ENCODE measurements around the gene KCTD12. TPM values are rescaled to one million over a fixed set of nuclear protein-coding genes. Genes with fewer than 3 reads are reported as not detected.

KCTD12 gene
- total and polyA plus RNA-seq, 2 donors (not counting 3 experiments of a cell fraction or from before 2014, with no cell fraction given) = 95.9 to 116 TPM

GRCh38 chr13:76932076-76932475 is 45.9 kb upstream of the KCTD12 start:
- no peak overlapping the region for H2AFZ ChIP-seq (ENCODE audit: low read depth, low read length)
- dilution Hi-C loops (cut with MboI; ENCODE audit: extremely low pct_ligation_motif_present, low sequenced_read_pairs) = no loop called here
- no TSS peak for BruUV-seq (replicated peaks)
- TF ChIP-seq CTCF (IDR thresholded peaks at IDR 0.05; ENCODE audit: extremely low read depth in 1 of 2, insufficient read depth in 1 of 2, low read depth in 1 of 2, low read length in 2 of 2) (no peak), MAX (IDR thresholded peaks at IDR 0.05; ENCODE audit: insufficient read depth, insufficient read length) (no peak), JUN (IDR thresholded peaks at IDR 0.05; ENCODE audit: borderline replicate concordance, insufficient read depth, insufficient read length, low read depth) (no peak), GATA2 (IDR thresholded peaks at IDR 0.05; ENCODE audit: insufficient read depth, insufficient read length, low read depth, low read length) (no peak), POLR2A (IDR thresholded peaks at IDR 0.05; ENCODE audit: low read depth, low read length) (no peak), MYC (IDR thresholded peaks at IDR 0.05; ENCODE audit: low read depth, low read length) (no peak), POLR2AphosphoS5 (IDR thresholded peaks at IDR 0.05; ENCODE audit: insufficient read depth, low read depth, low read length) (no peak), EZH2 (IDR thresholded peaks at IDR 0.05; ENCODE audit: borderline replicate concordance, low read depth, low read length, severe bottlenecking) (no peak), FOS (IDR thresholded peaks at IDR 0.05; ENCODE audit: borderline replicate concordance, insufficient read depth, low read length) (no peak)
- no peak for DNase-seq (ENCODE audit: low read depth, low spot score)
- H3K9me1 ChIP-seq (replicated peaks; ENCODE audit: control insufficient read depth, extremely low read depth, insufficient read depth, low read length) = no peaks in the 10 kb centered on the region
- no peak overlapping the region for H3K4me2 ChIP-seq (ENCODE audit: insufficient read depth, low read length)
- H3K4me1 ChIP-seq (ENCODE audit: control insufficient read depth, extremely low read depth, insufficient read depth, low read length) = no peaks in the 10 kb centered on the region
- H3K36me3 ChIP-seq (ENCODE audit: control insufficient read depth in 2 of 2, extremely low read depth in 1 of 2, insufficient read depth in 2 of 2, low read length in 2 of 2) = no peaks in the 10 kb centered on the region
- H3K4me3 ChIP-seq (replicated peaks in 1 of 3; ENCODE audit: insufficient read depth in 1 of 3, low read depth in 1 of 3, low read length in 3 of 3) = no peak overlapping the region
- no peak overlapping the region for H3K9ac ChIP-seq (replicated peaks; ENCODE audit: extremely low read depth, insufficient read depth, low read length)
- H3K9me3 ChIP-seq (replicated peaks; ENCODE audit: control insufficient read depth, insufficient read depth, low read length) = no peaks in the 10 kb centered on the region
- H3K79me2 ChIP-seq (ENCODE audit: control insufficient read depth, insufficient read depth, low read length) = no peaks in the 10 kb centered on the region
- FAIRE-seq = no peak
- intact Hi-C loops (cut with micrococcal nuclease) = no loop called here
- no peak overlapping the region for H3K27ac ChIP-seq (ENCODE audit: insufficient read depth, low read depth, low read length)
- H3K27me3 ChIP-seq (ENCODE audit: control insufficient read depth in 2 of 2, insufficient read depth in 2 of 2, low read length in 2 of 2) = no peaks in the 10 kb centered on the region
- no peaks in the 10 kb centered on the region for H4K20me1 ChIP-seq (replicated peaks; ENCODE audit: control insufficient read depth, extremely low read depth, insufficient read depth, low read length)
- ChIA-PET CTCF (interaction anchor here (1.6 to 2.3 kb wide), 2 partner anchors 10 to 48 kb away, joined by 3 to 5 read pairs; no protein-coding TSS in a partner anchor), POLR2A (no interaction called here)

Data from endothelial cell of umbilical vein (primary cell).